Omental fat pad (tissue), 4 donors: ENCODE measurements around the gene NT5E. TPM values are rescaled to one million over a fixed set of nuclear protein-coding genes. Genes with fewer than 3 reads are reported as not detected.

Source experiments
- ATAC-seq: fragments of 150-250 bp; one replicate; pipeline ENCODE4 v1.9.1; 2016; ENCODE audit warnings: mild to moderate bottlenecking, moderate library complexity; ENCODE audit not compliant: low FRiP score
- DNase-seq: peaks from one replicate; pipeline ENCODE4 v3.0.0-alpha.2; 2019; ENCODE audit warnings: low spot score
- total RNA-seq, 4 donors: library from RNA; depleted of rRNA; stranded (reverse); fragments of >200 nt; gene quantifications; one replicate each; pipeline ENCODE4 v1.1.0, GENCODE V29; 2016
- TF ChIP-seq, protein P1 (sequence below), 3 donors: fragments of 450-650 bp; IDR thresholded peaks; one replicate each; pipeline ENCODE4 v1.5.1; 2016 to 2017; ENCODE audit warnings: antibody characterized with exemption in 3 of 3, mild to moderate bottlenecking in 3 of 3, moderate library complexity in 2 of 3

NT5E gene
- total RNA-seq, 4 donors from 2014 or later, result 11.4 to 28.6 (median 18.2) TPM

DNA sequence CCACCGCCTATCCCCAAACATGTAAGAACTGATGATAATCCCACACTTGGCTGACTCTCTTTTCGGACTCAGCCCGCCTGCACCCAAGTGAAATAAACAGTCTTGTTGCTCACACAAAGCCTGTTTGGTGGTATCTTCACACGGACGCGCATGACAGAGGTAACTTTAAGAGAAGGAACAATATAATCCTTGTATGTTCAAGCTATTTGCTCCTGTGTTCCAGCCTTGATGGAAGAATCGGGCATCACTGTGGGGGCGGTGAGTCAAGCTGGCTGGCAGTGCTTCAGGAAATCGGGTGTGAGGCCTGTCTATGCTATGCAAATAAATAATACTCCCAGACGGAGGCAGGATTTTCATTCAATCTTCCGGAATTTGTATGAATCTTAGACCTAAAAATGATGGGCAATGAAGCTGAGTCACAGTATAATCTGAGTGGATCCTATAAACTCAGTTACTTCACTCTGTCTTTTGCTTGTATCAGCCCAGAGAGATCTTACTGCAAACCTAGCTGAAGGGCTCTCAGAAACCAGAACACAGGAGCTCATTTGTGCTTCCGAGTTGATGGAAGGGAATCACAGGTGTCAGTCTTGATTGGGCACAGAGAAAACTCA lies 45.2 kb upstream of the NT5E start:
- ATAC-seq (peak; percentile 91), DNase-seq (no peak)
- TF ChIP-seq, protein P1, sequence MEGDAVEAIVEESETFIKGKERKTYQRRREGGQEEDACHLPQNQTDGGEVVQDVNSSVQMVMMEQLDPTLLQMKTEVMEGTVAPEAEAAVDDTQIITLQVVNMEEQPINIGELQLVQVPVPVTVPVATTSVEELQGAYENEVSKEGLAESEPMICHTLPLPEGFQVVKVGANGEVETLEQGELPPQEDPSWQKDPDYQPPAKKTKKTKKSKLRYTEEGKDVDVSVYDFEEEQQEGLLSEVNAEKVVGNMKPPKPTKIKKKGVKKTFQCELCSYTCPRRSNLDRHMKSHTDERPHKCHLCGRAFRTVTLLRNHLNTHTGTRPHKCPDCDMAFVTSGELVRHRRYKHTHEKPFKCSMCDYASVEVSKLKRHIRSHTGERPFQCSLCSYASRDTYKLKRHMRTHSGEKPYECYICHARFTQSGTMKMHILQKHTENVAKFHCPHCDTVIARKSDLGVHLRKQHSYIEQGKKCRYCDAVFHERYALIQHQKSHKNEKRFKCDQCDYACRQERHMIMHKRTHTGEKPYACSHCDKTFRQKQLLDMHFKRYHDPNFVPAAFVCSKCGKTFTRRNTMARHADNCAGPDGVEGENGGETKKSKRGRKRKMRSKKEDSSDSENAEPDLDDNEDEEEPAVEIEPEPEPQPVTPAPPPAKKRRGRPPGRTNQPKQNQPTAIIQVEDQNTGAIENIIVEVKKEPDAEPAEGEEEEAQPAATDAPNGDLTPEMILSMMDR (IDR thresholded peaks at IDR 0.05), result no peak

DNA sequence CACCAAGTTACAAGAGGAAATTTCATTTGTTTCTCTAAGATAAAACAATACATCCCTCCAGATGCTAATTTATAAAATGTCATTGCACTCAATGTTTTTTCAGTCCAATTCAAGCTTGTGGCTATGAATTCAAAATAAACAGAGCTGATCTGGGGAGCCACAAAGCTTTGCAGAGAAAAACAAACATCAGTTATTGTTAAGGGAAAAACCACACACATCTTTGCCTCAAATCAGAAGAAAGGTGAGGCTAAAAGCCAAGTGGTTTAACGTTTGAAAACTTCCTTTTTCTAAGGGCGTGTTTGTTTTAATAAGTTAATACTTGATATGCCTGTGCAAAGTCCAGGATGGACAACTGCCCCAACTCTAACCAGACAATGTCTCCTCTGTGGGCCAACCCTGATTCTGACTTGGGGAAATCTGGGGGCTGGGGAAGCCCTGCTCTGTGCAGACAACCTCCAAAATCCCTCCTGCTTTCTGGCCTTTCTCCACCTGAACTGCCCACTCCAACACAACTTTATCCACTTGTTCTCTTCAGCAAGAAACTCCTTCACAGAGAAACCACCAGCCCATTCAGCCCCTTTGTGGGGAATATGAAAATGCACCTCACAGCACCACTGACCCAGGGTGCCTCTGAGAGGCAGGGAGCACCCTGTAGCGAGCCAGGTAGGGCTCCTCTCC lies 44.6 kb upstream of the NT5E start:
- TF ChIP-seq, protein P1 (IDR thresholded peaks at IDR 0.05), result no peak
- DNase-seq (no peak), ATAC-seq (no peak)

DNA sequence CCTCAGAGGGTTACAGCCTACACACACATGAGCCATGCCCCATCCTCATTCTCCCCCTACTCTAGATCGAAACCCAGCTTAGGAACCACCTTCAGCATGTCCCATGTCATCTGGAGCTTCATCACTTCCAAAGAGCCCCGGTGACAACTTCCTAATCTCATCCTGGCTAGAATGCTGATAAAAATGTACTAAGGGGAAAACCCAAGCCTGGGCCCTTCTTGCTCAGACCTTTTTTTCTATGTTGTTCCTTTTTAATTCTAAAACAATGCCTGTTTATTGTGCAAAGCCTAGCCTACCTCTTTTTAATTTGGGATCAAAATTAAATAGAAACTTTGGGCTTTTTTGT lies 44.1 kb upstream of the NT5E start:
- ATAC-seq (no peak), DNase-seq (no peak)
- TF ChIP-seq, protein P1 (IDR thresholded peaks at IDR 0.05), result no peak

DNA sequence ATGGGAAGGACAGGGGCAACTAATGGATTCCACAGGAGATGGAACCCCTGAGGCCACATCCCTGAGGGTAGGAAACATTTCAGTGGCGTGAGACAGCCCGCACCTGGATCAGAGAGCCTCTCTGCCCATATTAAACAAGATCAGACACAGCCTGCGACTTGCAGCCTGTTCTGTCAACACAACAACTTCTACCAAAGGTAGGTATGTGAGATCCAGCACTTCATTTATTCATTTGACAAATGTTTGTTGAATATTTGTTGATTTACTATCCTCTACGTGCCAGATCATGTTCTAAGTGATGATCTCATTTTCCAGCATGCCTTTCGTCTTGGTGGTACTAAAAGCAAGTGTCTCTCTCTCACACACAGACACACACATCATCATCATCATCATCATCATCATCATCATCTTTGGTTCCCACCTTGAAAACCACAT lies 43.2 kb upstream of the NT5E start:
- TF ChIP-seq, protein P1 (IDR thresholded peaks at IDR 0.05), result no peak
- no peak for ATAC-seq
- DNase-seq, result no peak

DNA sequence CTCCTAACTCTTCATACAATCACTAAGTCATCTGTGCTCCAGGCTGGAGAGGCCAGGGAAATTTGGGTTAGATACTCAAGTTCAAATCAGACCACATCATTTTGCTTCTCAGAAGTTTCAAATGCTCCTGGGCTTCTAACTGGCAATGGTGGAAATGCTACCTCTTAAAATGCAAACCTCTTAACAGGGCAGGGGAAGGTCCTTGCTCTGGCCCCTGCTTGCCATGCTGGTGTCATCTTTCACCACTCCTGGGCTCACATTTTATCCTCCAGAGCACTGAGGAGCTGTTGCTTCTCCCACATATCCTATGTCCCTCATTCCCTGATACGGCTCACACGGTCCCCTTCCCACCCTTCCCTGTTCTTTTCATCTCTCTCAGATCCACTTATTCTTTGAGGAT lies 41.8 kb upstream of the NT5E start:
- ATAC-seq, result no peak
- DNase-seq, result no peak
- TF ChIP-seq, protein P1 (IDR thresholded peaks at IDR 0.05), result no peak

DNA sequence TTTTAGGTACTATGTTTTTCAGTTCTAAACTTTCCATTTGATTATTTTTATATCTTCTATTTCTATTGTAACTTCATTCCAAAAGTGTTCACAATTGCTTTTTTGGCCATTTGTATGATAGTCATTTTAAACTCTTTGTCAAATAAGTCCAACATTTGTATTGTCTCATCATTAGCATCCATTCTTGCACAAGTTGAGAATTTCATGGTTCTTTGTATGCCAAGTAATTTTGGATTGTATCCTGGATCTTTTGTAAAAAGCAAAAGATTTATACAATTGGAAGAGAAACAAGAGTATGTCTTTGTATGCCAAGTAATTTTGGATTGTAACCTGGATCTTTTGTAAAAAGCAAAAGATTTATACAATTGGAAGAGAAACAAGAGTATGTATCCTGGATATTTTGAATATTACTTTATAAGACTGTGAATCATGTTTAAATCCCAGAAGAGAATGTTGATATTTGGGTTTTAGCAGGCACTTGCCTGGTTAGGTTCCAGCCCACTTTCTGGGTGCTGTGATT lies 36.9 kb upstream of the NT5E start:
- TF ChIP-seq, protein P1 (IDR thresholded peaks at IDR 0.05), result no peak
- DNase-seq (no peak), ATAC-seq (no peak)

DNA sequence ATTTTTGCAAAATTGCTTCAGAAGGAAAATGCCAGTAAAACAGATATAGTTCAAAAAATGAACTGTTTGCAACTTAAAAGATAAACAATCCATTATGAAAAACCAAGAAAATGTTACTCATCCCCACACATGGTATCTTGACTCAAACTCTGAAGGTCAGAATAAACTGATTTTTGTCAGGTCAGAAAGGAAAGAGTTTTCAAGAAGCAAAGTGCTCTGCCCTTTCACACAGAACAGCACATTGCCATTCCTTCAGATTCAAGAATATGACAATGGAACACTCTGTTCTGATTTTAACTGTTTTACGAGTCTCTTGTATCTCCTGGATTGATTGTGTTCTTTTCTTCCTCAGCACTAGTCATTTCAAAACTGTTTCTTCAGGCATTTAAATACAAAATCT lies 33.8 kb upstream of the NT5E start:
- ATAC-seq (peak; percentile 73), DNase-seq (no peak)
- TF ChIP-seq, protein P1 (IDR thresholded peaks at IDR 0.05), result no peak
